ENCODE data around the gene MIB1. TPM values are rescaled to one million over a fixed set of nuclear protein-coding genes. Genes with fewer than 3 reads are reported as not detected.

Gene MIB1
- total RNA-seq = 21.4 and 23.6 TPM in 2 replicates

GRCh38 chr18:21740538-21741311, at the start of gene MIB1:
MIB1 (plus strand) TSS chr18:21740792; CDS start chr18:21741584, 792 bp downstream.

GRCh38 chr18:21704603-21705364, 35.8 kb upstream of the MIB1 start, which contains the start of gene ABHD3:
ABHD3 (minus strand) TSS chr18:21704774; CDS start chr18:21704665, 109 bp downstream.

Other genes with a start within 250 kb of the MIB1 start
- 9.5 and 10.6 TPM in 2 replicates for gene ESCO1, start 140.1 kb upstream of the MIB1 start, total RNA-seq
- gene SNRPD1, start 128.5 kb upstream of the MIB1 start, total RNA-seq = 4.2 and 8.6 TPM in 2 replicates
- 3.7 and 13.2 TPM in 2 replicates for gene ABHD3, start 36.0 kb upstream of the MIB1 start, total RNA-seq

All from pericardium fibroblast (primary cell).